ENCODE data around the gene UBE2V1.

Gene UBE2V1

GRCh38 chr20:50050214-50050613, 62.7 kb downstream of the UBE2V1 start:
- no peak for TF ChIP-seq CTCF (IDR thresholded peaks at IDR 0.05; ENCODE audit: low read depth, low read length)

GRCh38 chr20:50049442-50050026, 63.4 kb downstream of the UBE2V1 start:
- no peak overlapping the region for H3K4me3 ChIP-seq (ENCODE audit: low read depth, low read length)

More at GRCh38 chr20:50050214-50050613, 62.7 kb downstream of the UBE2V1 start:
- H3K4me3 ChIP-seq (ENCODE audit: low read depth, low read length), result no peak overlapping the region

GRCh38 chr20:50048420-50049166, 64.4 kb downstream of the UBE2V1 start:
- no peak overlapping the region for H3K4me3 ChIP-seq (ENCODE audit: low read depth, low read length)
- no peak for TF ChIP-seq CTCF (IDR thresholded peaks at IDR 0.05; ENCODE audit: low read depth, low read length)

More at GRCh38 chr20:50049442-50050026, 63.4 kb downstream of the UBE2V1 start:
- no peak for TF ChIP-seq CTCF (IDR thresholded peaks at IDR 0.05; ENCODE audit: low read depth, low read length)

DNA sequence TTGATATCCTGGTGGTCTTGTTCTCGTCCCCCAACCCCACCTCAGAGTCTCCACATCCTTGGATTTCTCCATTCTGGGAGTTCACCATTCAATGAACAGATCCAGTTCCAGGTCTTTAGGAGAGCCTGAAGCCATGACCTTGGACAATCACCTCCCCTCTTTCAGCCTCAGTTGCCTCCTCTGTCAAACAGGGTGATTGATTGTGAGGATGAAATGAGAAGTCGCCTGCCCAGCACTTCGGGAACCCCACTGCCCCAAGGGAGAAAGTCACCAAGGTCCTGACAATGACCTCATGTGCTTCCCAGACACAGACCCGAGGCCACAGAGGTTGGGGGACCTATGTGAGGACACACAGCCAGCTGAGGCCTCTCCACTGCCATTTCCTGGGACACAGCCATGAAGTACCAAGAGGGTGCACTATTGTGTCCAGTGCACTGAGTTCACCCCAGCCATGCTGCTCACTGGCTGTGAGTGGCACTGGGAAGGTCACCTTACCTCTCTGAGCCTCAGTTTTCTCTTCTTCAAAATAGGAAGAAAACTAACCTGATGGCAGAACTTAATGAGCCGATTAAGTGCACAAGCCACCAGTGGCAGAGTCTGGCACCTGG, 68.5 kb downstream of the UBE2V1 start:
- no peak for TF ChIP-seq CTCF (IDR thresholded peaks at IDR 0.05; ENCODE audit: low read depth, low read length)
- no peak overlapping the region for H3K4me3 ChIP-seq (ENCODE audit: low read depth, low read length)

DNA sequence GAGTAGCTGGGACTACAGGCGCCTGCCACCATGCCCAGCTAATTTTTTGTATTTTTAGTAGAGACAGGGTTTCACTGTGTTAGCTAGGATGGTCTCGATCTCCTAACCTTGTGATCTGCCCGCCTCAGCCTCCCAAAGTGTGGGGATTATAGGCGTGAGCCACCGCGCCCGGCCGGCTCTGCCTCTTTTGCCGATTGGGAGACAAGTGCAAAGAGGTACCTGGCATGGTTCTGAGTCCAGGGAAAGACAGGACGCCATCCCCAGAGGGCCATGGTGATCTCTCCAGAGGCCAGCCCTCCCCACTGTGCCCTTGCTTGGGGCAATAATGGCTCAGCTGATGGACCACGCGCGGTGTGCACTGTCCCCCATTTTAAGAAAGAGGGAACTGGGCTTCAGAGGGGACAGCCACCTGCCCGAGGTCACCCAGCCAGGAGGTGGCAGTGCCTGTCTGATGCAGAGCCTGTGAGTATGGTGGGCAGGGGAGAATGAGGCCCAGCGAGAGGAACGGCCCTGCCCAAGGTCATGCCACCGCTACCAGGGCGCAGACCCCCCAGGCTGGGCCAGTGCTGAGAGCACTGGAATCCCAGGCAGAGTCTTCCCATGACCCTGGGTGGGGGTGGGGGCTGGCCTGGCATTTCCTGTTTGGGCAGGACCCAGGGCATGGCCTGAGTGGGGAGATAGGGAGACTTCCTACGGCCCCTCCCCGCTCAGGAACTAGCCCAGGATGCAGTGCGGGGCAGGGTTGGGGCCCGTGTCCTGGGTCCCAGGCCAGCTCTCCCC, 69.2 kb downstream of the UBE2V1 start:
- no peak for TF ChIP-seq CTCF (IDR thresholded peaks at IDR 0.05; ENCODE audit: low read depth, low read length)
- H3K4me3 ChIP-seq (ENCODE audit: low read depth, low read length), result no peak overlapping the region

DNA sequence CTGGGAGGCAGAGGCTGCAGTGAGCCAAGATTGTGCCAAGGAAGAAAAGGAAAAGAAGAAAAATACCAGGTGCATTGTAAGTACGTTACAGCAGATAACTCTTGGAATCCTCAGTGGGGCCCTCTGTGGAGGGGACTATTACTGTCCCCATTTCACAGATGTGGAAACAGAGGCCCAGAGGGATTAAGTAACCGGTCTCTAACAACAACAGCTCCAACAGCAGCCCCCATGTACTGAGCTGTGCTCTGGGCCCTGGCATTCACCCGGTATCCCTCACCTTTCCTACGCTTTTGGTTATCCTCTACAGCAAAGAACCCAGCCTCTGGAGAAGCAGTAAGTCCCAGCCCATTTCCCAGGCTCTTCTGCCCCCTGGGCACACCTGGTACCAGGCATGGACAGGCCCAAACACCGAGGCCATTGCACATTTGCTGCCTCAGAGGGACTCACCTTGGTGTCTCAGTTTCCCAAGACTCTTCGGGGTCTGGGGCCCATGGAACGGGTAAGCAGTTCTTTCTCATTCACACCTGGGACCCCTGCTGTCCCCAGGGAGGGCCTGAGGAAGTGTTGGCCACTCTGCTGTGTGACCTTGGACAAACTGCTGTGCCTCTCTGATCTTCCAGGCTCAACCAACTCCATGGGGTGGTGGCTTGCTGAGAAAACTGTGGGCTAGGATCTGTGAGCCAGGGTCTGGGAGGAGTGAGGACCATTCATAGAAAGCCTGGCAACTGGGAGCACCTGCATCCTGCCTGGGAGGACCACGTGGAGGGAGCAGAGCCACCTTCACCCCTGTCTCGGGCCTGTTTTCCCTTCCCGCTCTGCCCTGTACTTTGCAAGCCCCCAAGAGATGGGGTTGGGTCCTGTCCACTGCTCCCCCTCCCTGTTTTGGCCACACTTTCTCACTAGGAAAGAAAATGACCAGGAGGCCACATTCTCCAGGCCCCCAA, 70.3 kb downstream of the UBE2V1 start:
- no peak for TF ChIP-seq CTCF (IDR thresholded peaks at IDR 0.05; ENCODE audit: low read depth, low read length)
- no peak overlapping the region for H3K4me3 ChIP-seq (ENCODE audit: low read depth, low read length)
